H1 (cell line): ENCODE results near the gene FAM120B. TPM values are rescaled to one million over a fixed set of nuclear protein-coding genes. Genes with fewer than 3 reads are reported as not detected.

Source experiments
- CTCF ChIA-PET: fragments of 300-600 bp; sonication (Branson Sonifier 250); formaldehyde crosslinking; loops from one replicate; lab custom pipeline; 2021; ENCODE audit not compliant: partially characterized antibody; lab: Charles Lee
- POLR2A ChIA-PET: fragments of 300-600 bp; sonication (Branson Sonifier 250); formaldehyde crosslinking; loops from one replicate; lab custom pipeline; 2021; ENCODE audit warnings: inconsistent platforms; ENCODE audit not compliant: partially characterized antibody; lab: Charles Lee
- DNase-seq, 2 experiments: peaks; one replicate each; pipeline versions ENCODE4 v3.0.0 to v3.0.0-alpha.2; 2010 to 2022; ENCODE audit warnings: low spot score in 2 of 2, low read depth in 1 of 2, mixed read lengths in 1 of 2
- FAIRE-seq: peaks from 2 replicates; lab custom pipeline; 2011; peaks lifted over from hg19 to GRCh38; lab: Jason Lieb, UNC
- H2AFZ ChIP-seq: 2 replicates; pipeline ENCODE4 v1.8.1; 2012; ENCODE audit warnings: low read length, inconsistent platforms
- H2AK5ac ChIP-seq: 2 replicates; pipeline ENCODE4 v1.6.1; 2013; ENCODE audit warnings: low read depth, low read length
- H2BK120ac ChIP-seq: replicated peaks from 2 replicates; pipeline ENCODE3; 2013; ENCODE audit warnings: low read depth, low read length, inconsistent platforms
- H2BK12ac ChIP-seq: 2 replicates; pipeline ENCODE4 v1.6.1; 2013; ENCODE audit warnings: low read depth, low read length
- H2BK15ac ChIP-seq: 2 replicates; pipeline ENCODE4 v1.6.1; 2013; ENCODE audit warnings: low read length
- H2BK20ac ChIP-seq: 2 replicates; pipeline ENCODE4 v1.6.1; 2013; ENCODE audit warnings: low read length
- H2BK5ac ChIP-seq: 2 replicates; pipeline ENCODE4 v1.6.1; 2013; ENCODE audit warnings: low read depth, low read length
- H3K14ac ChIP-seq: 2 replicates; pipeline ENCODE4 v1.6.1; 2013; ENCODE audit warnings: inconsistent platforms; ENCODE audit not compliant: insufficient read length
- H3K18ac ChIP-seq: 2 replicates; pipeline ENCODE4 v1.6.1; 2013; ENCODE audit warnings: low read length; ENCODE audit errors: extremely low read depth
- H3K23ac ChIP-seq: 2 replicates; pipeline ENCODE4 v1.6.1; 2013; ENCODE audit warnings: inconsistent platforms; ENCODE audit not compliant: insufficient read length
- H3K23me2 ChIP-seq: 2 replicates; pipeline ENCODE4 v1.6.1; 2013; ENCODE audit warnings: low read depth, low read length
- H3K27ac ChIP-seq: 2 replicates; pipeline ENCODE4 v1.6.1; 2011; ENCODE audit warnings: low read depth, low read length, inconsistent platforms
- H3K27me3 ChIP-seq, 4 experiments: replicated peaks in 1 of 4; 1 replicate in 1 of 4; 2 replicates in 3 of 4; pipeline versions ENCODE4 v1.6.1 to v1.8.1; 2011 to 2013; ENCODE audit warnings: low read length in 3 of 4, mild to moderate bottlenecking in 3 of 4, inconsistent platforms in 2 of 4, mixed read lengths in 2 of 4, moderate library complexity in 1 of 4; ENCODE audit not compliant: control insufficient read depth in 3 of 4, insufficient read depth in 3 of 4; ENCODE audit errors: extremely low read depth in 1 of 4
- H3K36me3 ChIP-seq, 4 experiments: 2 replicates each; pipeline versions ENCODE4 v1.6.1 to v1.8.1; 2011 to 2013; ENCODE audit warnings: mild to moderate bottlenecking in 4 of 4, low read length in 3 of 4, moderate library complexity in 2 of 4, control low read depth in 1 of 4, inconsistent platforms in 1 of 4; ENCODE audit not compliant: insufficient read depth in 4 of 4, control insufficient read depth in 2 of 4
- H3K4ac ChIP-seq: replicated peaks from 2 replicates; pipeline ENCODE3; 2013; ENCODE audit warnings: low read length, low read depth, mixed read lengths, inconsistent platforms; ENCODE audit not compliant: insufficient read length
- H3K4me1 ChIP-seq, 4 experiments: replicated peaks in 1 of 4; 1 replicate in 1 of 4; 2 replicates in 3 of 4; pipeline versions ENCODE4 v1.6.1 to v1.8.1; 2011 to 2013; ENCODE audit warnings: low read length in 3 of 4, inconsistent platforms in 2 of 4, mixed read lengths in 1 of 4; ENCODE audit not compliant: insufficient read depth in 4 of 4, control insufficient read depth in 3 of 4
- H3K4me2 ChIP-seq, 2 experiments: 2 replicates each; pipeline versions ENCODE4 v1.6.1 to v1.8.1; 2011 to 2013; ENCODE audit warnings: low read depth in 2 of 2, low read length in 2 of 2, control low read depth in 1 of 2, inconsistent platforms in 1 of 2, mild to moderate bottlenecking in 1 of 2; ENCODE audit not compliant: insufficient read depth in 1 of 2
- H3K4me3 ChIP-seq, 4 experiments: fragments of 200-600, 300-600 bp in 1 of 4; sonication (generic), shearing (Covaris generic), sonication (Bioruptor Twin) in 1 of 4; 2 replicates each; pipeline versions ENCODE4 v1.5.1 to v1.8.1; 2011 to 2016; ENCODE audit warnings: low read length in 4 of 4, low read depth in 3 of 4, control low read depth in 2 of 4, inconsistent platforms in 2 of 4, mild to moderate bottlenecking in 2 of 4, mixed read lengths in 1 of 4, moderate library complexity in 1 of 4; ENCODE audit not compliant: insufficient read depth in 2 of 4; ENCODE audit errors: extremely low read depth in 1 of 4
- H3K56ac ChIP-seq: replicated peaks from 2 replicates; pipeline ENCODE3; 2013; ENCODE audit warnings: low read depth, mild to moderate bottlenecking, mixed read lengths, low read length, inconsistent platforms; ENCODE audit not compliant: insufficient read length
- H3K79me1 ChIP-seq: 2 replicates; pipeline ENCODE4 v1.6.1; 2013; ENCODE audit warnings: low read depth, low read length, control low read depth
- H3K79me2 ChIP-seq, 2 experiments: 2 replicates each; pipeline versions ENCODE4 v1.6.1 to v1.8.1; 2012 to 2013; ENCODE audit warnings: low read length in 2 of 2, mild to moderate bottlenecking in 2 of 2, inconsistent platforms in 1 of 2; ENCODE audit not compliant: insufficient read depth in 2 of 2, control insufficient read depth in 1 of 2
- H3K9ac ChIP-seq, 4 experiments: replicated peaks in 1 of 4; 1 replicate in 1 of 4; 2 replicates in 3 of 4; pipeline versions ENCODE4 v1.6.1 to v1.8.1; 2011 to 2013; ENCODE audit warnings: low read depth in 3 of 4, low read length in 3 of 4, control low read depth in 2 of 4, mild to moderate bottlenecking in 2 of 4, moderate library complexity in 2 of 4, inconsistent platforms in 1 of 4; ENCODE audit errors: extremely low read depth in 1 of 4
- H3K9me3 ChIP-seq, 2 experiments: 2 replicates each; pipeline versions ENCODE4 v1.6.1 to v1.8.1; 2012 to 2013; ENCODE audit warnings: mild to moderate bottlenecking in 2 of 2, moderate library complexity in 2 of 2, control low read depth in 1 of 2, inconsistent platforms in 1 of 2, low read depth in 1 of 2, low read length in 1 of 2, mixed read lengths in 1 of 2; ENCODE audit not compliant: insufficient read depth in 2 of 2
- H4K20me1 ChIP-seq, 2 experiments: replicated peaks in 1 of 2; 2 replicates each; pipeline versions ENCODE3 to v1.8.1; 2011 to 2013; ENCODE audit warnings: inconsistent platforms in 2 of 2, low read length in 2 of 2, mild to moderate bottlenecking in 1 of 2; ENCODE audit not compliant: insufficient read depth in 2 of 2, control insufficient read depth in 1 of 2
- H4K5ac ChIP-seq: 2 replicates; pipeline ENCODE4 v1.6.1; 2013; ENCODE audit warnings: low read length, low read depth, mixed read lengths, inconsistent platforms; ENCODE audit not compliant: insufficient read length
- H4K8ac ChIP-seq: 2 replicates; pipeline ENCODE4 v1.8.0; 2013; ENCODE audit warnings: mild to moderate bottlenecking, moderate library complexity, low read length, inconsistent platforms; ENCODE audit not compliant: insufficient read depth; ENCODE audit errors: extremely low read depth
- H4K91ac ChIP-seq: replicated peaks from 2 replicates; pipeline ENCODE3; 2013; ENCODE audit warnings: low read length, mixed read lengths, inconsistent platforms; ENCODE audit not compliant: insufficient read length
- MAFK ChIP-seq: IDR thresholded peaks from 2 replicates; pipeline ENCODE4 v1.6.1; 2012; ENCODE audit warnings: low read depth, mild to moderate bottlenecking, improper control_type of control experiment, low read length
- WGBS, 2 experiments: shearing (Covaris generic) in 1 of 2; methylation state at CpG; one replicate each; pipeline versions ENCODE4 v1.1.6 to v1.1.7; 2013 to 2015; ENCODE audit warnings: low lambda C conversion rate in 2 of 2, mixed read lengths in 2 of 2, inconsistent platforms in 1 of 2, low coverage in 1 of 2, missing lambda C conversion rate in 1 of 2; ENCODE audit not compliant: insufficient replicate concordance in 2 of 2, insufficient coverage in 1 of 2, insufficient read length in 1 of 2; ENCODE audit errors: extremely low coverage in 1 of 2, missing lambda C conversion rate in 1 of 2; 5-methylcytosine and 5-hydroxymethylcytosine counted together
- polyA plus RNA-seq, 7 experiments: library from polyadenylated mRNA; depleted of rRNA in 3 of 7; stranded (reverse) in 5 of 7; unstranded in 2 of 7; fragments of >200 nt in 5 of 7; fragments of 200-250 nt in 2 of 7; gene quantifications; 1 replicate in 5 of 7; 2 replicates in 1 of 7; 4 replicates in 1 of 7; pipeline versions ENCODE4 v1.2.1 to v1.2.3, GENCODE V29; 2011 to 2013; ENCODE audit warnings: missing spikeins in 2 of 7, mixed read lengths in 2 of 7
- total RNA-seq: library from RNA; stranded (reverse); fragmentation: NEBNext Ultra II Directional; extraction: Animal tissue kit (Norgen Biotek cat#: 25700); gene quantifications from 2 replicates; pipeline ENCODE4 v1.2.1, GENCODE V29; 2021
- TF ChIP-seq, protein P1 (sequence below): IDR thresholded peaks from 2 replicates; pipeline ENCODE4 v1.6.1; 2012; ENCODE audit warnings: inconsistent platforms

Gene FAM120B
- total and polyA plus RNA-seq, 2 of the 8 experiments (the other 6 are each of a cell fraction or from before 2014, with no cell fraction given) = 5.1 to 12.5 TPM

DNA sequence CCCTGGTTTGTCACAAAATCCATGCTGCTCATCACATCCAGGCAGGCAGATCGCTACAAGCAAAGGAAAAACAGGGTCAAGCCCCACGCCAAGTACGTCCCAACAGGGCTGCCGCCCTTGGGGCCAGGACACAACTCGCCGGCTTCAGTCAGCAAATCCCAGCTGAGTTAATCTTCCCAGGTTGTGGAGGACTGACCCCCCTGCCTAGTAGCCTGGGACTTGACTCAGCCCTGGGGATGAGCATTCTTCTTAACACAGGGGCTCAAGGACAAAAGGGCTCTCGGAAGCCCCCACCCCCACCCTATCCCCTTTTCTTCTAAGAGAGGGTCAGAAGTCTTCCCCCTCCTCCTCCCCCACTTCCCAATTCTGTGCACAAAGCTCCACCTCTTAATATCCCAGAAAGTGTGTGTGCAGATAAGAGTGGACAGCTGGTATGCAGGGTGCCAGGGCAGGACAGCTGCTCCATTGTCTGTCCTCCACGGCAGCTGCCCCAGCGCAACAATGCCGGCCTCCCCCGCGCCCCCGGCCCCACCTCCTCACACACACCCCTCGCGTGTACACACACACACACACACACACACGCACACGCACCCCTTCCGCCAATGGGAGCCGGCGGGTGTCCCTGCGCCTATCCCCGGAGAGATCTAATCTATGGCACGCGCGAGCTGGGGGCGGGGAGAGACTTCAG, 20.2 kb upstream of the FAM120B start:
- WGBS, 2 experiments = 33% methylated on average over 15 of the region's 26 CpGs; no CpG with 5 or more reads in 1 of the 2 experiments
- H2BK15ac ChIP-seq = 0 out of 2 replicates have a peak overlapping the region, but pooled peaks have one; percentile 72
- H3K4me2 ChIP-seq = peak overlapping the region; percentile 40 to 59
- H3K14ac ChIP-seq = no peak overlapping the region
- no peaks in the 10 kb centered on the region for H3K9me3 ChIP-seq
- no peak overlapping the region for H3K9ac ChIP-seq
- H4K5ac ChIP-seq = no peak overlapping the region
- no peak overlapping the region for H2BK120ac ChIP-seq
- peaks cover 8 to 33% (median 18%) of the 10 kb centered on the region in 4 experiments for H3K4me1 ChIP-seq
- no peak overlapping the region for H2AFZ ChIP-seq
- H3K27me3 ChIP-seq = peaks cover 28 to 62% (median 51%) of the 10 kb centered on the region in 4 experiments
- TF ChIP-seq MAFK = no peak
- TF ChIP-seq, protein P1, sequence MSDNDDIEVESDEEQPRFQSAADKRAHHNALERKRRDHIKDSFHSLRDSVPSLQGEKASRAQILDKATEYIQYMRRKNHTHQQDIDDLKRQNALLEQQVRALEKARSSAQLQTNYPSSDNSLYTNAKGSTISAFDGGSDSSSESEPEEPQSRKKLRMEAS = peak; percentile 41; the same call in 1 of the 2 replicates
- DNase-seq (peak in 1 of 2 experiments; percentile 55), FAIRE-seq (no peak)
- no peak overlapping the region for H4K91ac ChIP-seq
- H3K79me2 ChIP-seq = no peaks in the 10 kb centered on the region
- no peak overlapping the region for H3K4ac ChIP-seq
- ChIA-PET POLR2A (interaction anchor here (0.5 to 2.3 kb wide), 7 partner anchors 9 to 574 kb away, joined by 3 to 9 read pairs (median 3); no protein-coding TSS in a partner anchor), CTCF (interaction anchor here (0.6 kb wide), 2 partner anchors 134 to 163 kb away, joined by 3 read pairs; no protein-coding TSS in a partner anchor)
- H3K4me3 ChIP-seq = peak overlapping the region in 1 of 4 experiments; percentile 33; a peak in 2 of 8 replicates
- H3K18ac ChIP-seq = no peak overlapping the region
- H3K23me2 ChIP-seq = peaks cover 18% of the 10 kb centered on the region; the same call in 1 of the 2 replicates
- H2BK12ac ChIP-seq = no peak overlapping the region
- no peak overlapping the region for H2AK5ac ChIP-seq
- no peaks in the 10 kb centered on the region for H3K79me1 ChIP-seq
- H3K36me3 ChIP-seq = peaks cover 2 to 34% (median 12%) of the 10 kb centered on the region in 4 experiments; a peak in 4 of 8 replicates
- H4K8ac ChIP-seq = no peak overlapping the region; the same call in 1 of the 2 replicates
- no peak overlapping the region for H3K23ac ChIP-seq
- H3K27ac ChIP-seq = no peak overlapping the region
- no peak overlapping the region for H3K56ac ChIP-seq
- H2BK5ac ChIP-seq = no peak overlapping the region
- peaks cover 13 to 14% of the 10 kb centered on the region in 2 experiments for H4K20me1 ChIP-seq
- no peak overlapping the region for H2BK20ac ChIP-seq
